PC-9 (cell line): ENCODE measurements around the gene CHFR.

Experiments
- EZH2 ChIP-seq: fragments of 200-600 bp; sonication (generic); IDR thresholded peaks from 2 replicates; pipeline ENCODE4 v1.8.0; 2017; ENCODE audit warnings: antibody characterized with exemption, low read depth
- TF ChIP-seq, protein P1 (sequence below): fragments of 200-600 bp; sonication (generic); conservative IDR thresholded peaks from 2 replicates; pipeline ENCODE4 v1.6.1; 2017; ENCODE audit warnings: mixed run types, antibody characterized with exemption, mild to moderate bottlenecking, moderate library complexity

DNA sequence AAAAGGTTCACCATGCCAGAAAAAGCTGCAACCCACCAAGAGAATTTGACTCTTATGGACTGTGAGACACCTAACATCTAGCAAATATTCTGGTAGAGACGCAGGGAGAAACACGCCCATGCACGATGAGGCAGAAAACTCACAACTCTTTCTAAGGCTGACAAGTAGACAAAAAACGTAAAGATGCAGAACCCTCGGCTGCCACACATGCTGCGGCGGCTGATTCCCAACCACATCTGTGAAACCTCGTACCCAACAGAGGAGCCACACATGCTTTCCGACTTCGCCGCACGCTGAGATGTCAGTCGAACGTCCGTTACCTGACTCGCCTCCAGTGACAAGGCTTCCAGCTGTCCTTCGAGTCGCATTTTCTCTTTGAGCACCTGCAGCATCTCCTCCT lies 80.5 kb downstream of the CHFR start:
- TF ChIP-seq, protein P1, sequence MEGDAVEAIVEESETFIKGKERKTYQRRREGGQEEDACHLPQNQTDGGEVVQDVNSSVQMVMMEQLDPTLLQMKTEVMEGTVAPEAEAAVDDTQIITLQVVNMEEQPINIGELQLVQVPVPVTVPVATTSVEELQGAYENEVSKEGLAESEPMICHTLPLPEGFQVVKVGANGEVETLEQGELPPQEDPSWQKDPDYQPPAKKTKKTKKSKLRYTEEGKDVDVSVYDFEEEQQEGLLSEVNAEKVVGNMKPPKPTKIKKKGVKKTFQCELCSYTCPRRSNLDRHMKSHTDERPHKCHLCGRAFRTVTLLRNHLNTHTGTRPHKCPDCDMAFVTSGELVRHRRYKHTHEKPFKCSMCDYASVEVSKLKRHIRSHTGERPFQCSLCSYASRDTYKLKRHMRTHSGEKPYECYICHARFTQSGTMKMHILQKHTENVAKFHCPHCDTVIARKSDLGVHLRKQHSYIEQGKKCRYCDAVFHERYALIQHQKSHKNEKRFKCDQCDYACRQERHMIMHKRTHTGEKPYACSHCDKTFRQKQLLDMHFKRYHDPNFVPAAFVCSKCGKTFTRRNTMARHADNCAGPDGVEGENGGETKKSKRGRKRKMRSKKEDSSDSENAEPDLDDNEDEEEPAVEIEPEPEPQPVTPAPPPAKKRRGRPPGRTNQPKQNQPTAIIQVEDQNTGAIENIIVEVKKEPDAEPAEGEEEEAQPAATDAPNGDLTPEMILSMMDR: no peak
- TF ChIP-seq EZH2: no peak
